Calu3 (cell line): Measurements from ENCODE around the gene LOXL4. TPM values are rescaled to one million over a fixed set of nuclear protein-coding genes. Genes with fewer than 3 reads are reported as not detected.

Experiments used
- BruUV-seq: library from RNA; stranded (reverse); fragments of 400-500 nt; replicated peaks from 2 replicates; lab custom pipeline; 2021; lab: Mats Ljungman, UMichigan
- CTCF ChIA-PET: fragments of 300-600 bp; sonication (Branson Sonifier 250); formaldehyde crosslinking; loops from one replicate; lab custom pipeline; 2022; ENCODE audit warnings: antibody characterized with exemption; lab: Charles Lee
- DNase-seq: peaks from one replicate; pipeline ENCODE4 v3.0.0; 2022
- H3K27ac Mint-ChIP-seq: one replicate; pipeline ENCODE4 v1.8.0; 2022; ENCODE audit warnings: mixed read lengths; ENCODE audit not compliant: unreplicated experiment
- H3K27me3 Mint-ChIP-seq: one replicate; pipeline ENCODE4 v1.8.0; 2022; ENCODE audit warnings: mixed read lengths; ENCODE audit not compliant: unreplicated experiment
- H3K36me3 Mint-ChIP-seq: one replicate; pipeline ENCODE4 v1.8.0; 2022; ENCODE audit warnings: mild to moderate bottlenecking, moderate library complexity, mixed read lengths; ENCODE audit not compliant: insufficient read depth, unreplicated experiment
- H3K4me1 Mint-ChIP-seq: one replicate; pipeline ENCODE4 v1.8.0; 2022; ENCODE audit warnings: mild to moderate bottlenecking, low read depth, mixed read lengths; ENCODE audit not compliant: unreplicated experiment
- H3K4me3 Mint-ChIP-seq: one replicate; pipeline ENCODE4 v1.8.0; 2022; ENCODE audit warnings: mild to moderate bottlenecking, low read depth, moderate library complexity, mixed read lengths; ENCODE audit not compliant: unreplicated experiment
- H3K9me3 Mint-ChIP-seq: one replicate; pipeline ENCODE4 v1.8.0; 2022; ENCODE audit warnings: low read depth, mixed read lengths; ENCODE audit not compliant: unreplicated experiment
- intact Hi-C: fragments of 100-400 bp; cut with micrococcal nuclease; formaldehyde crosslinking; loops from one replicate; pipeline ENCODE4 v1.10.0; 2022; ENCODE audit not compliant: unreplicated experiment
- total RNA-seq: library from RNA; stranded (reverse); gene quantifications from 2 replicates; pipeline ENCODE4 v1.2.3, GENCODE V29; 2022
- TF ChIP-seq, protein P1 (sequence below): fragments of 200-600 bp; IDR thresholded peaks from one replicate; pipeline ENCODE4 v1.8.0; 2022; ENCODE audit warnings: antibody characterized with exemption; ENCODE audit not compliant: unreplicated experiment

LOXL4 gene
- total RNA-seq, 1 experiment from 2014 or later, result 2.2 TPM

DNA sequence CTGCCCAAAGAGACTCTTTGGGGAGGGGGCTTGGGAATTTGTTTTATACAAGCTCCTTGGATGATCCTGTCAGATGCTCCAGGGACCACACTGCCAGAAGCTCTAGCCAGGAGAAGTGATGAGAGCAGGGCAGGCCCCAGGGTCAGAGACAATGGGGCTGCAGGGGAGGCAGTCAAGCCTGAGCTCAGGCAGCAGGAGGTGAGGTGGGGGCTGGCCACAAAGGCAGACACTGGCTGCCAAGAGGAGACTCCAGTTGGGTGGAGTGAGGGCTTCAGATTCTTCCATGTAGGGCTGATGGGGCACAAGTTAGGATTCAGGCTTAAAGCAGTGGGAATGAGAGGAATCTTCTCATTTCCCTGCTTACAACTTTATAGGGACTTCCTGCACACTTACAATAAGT, 35.6 kb upstream of the LOXL4 start:
- TF ChIP-seq, protein P1, sequence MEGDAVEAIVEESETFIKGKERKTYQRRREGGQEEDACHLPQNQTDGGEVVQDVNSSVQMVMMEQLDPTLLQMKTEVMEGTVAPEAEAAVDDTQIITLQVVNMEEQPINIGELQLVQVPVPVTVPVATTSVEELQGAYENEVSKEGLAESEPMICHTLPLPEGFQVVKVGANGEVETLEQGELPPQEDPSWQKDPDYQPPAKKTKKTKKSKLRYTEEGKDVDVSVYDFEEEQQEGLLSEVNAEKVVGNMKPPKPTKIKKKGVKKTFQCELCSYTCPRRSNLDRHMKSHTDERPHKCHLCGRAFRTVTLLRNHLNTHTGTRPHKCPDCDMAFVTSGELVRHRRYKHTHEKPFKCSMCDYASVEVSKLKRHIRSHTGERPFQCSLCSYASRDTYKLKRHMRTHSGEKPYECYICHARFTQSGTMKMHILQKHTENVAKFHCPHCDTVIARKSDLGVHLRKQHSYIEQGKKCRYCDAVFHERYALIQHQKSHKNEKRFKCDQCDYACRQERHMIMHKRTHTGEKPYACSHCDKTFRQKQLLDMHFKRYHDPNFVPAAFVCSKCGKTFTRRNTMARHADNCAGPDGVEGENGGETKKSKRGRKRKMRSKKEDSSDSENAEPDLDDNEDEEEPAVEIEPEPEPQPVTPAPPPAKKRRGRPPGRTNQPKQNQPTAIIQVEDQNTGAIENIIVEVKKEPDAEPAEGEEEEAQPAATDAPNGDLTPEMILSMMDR, result no peak
- no peak for DNase-seq
- no peaks in the 10 kb centered on the region for H3K9me3 Mint-ChIP-seq
- H3K4me1 Mint-ChIP-seq, result peaks cover 4% of the 10 kb centered on the region
- BruUV-seq, result no TSS peak
- H3K27me3 Mint-ChIP-seq, result peaks cover 18% of the 10 kb centered on the region
- H3K27ac Mint-ChIP-seq, result no peak overlapping the region
- CTCF ChIA-PET, result no interaction called here
- intact Hi-C loops, result no loop called here
- peaks cover 4% of the 10 kb centered on the region for H3K36me3 Mint-ChIP-seq
- no peak overlapping the region for H3K4me3 Mint-ChIP-seq

DNA sequence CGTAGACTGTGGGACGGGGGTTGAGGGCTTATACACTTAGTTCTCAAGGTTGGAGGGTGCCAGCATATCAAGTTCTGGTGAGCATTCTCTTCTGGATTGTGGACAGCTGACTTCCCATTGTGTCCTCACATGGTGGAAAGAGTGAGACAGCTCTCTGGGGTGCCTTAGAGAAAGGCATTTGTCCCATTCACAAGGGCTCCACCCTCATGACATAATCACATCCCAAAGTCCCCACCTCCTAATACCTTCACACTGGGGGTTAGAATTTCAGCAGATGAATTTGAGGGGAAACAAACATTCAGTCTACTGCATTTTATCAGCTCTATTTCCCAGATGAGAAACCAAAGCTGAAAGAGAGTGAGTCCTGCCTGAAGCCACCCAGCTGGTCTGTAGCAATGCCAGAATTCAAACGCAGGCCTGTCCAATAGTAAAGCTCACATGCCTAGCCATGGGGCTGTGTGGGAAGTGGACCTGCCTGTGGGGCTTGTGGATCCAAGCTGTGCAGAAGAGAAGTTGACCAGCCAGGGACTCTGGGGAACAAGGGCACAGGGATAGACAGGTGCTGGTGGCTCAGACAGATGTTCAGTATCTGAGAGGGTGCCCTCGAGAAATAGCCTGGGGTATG, 34.9 kb upstream of the LOXL4 start:
- no peak overlapping the region for H3K27ac Mint-ChIP-seq
- no peaks in the 10 kb centered on the region for H3K9me3 Mint-ChIP-seq
- DNase-seq, result no peak
- H3K36me3 Mint-ChIP-seq, result peaks cover 4% of the 10 kb centered on the region
- no peak overlapping the region for H3K4me3 Mint-ChIP-seq
- CTCF ChIA-PET, result no interaction called here
- TF ChIP-seq, protein P1, result no peak
- H3K27me3 Mint-ChIP-seq, result peaks cover 24% of the 10 kb centered on the region
- no peaks in the 10 kb centered on the region for H3K4me1 Mint-ChIP-seq
- BruUV-seq, result no TSS peak
- intact Hi-C loops, result no loop called here

DNA sequence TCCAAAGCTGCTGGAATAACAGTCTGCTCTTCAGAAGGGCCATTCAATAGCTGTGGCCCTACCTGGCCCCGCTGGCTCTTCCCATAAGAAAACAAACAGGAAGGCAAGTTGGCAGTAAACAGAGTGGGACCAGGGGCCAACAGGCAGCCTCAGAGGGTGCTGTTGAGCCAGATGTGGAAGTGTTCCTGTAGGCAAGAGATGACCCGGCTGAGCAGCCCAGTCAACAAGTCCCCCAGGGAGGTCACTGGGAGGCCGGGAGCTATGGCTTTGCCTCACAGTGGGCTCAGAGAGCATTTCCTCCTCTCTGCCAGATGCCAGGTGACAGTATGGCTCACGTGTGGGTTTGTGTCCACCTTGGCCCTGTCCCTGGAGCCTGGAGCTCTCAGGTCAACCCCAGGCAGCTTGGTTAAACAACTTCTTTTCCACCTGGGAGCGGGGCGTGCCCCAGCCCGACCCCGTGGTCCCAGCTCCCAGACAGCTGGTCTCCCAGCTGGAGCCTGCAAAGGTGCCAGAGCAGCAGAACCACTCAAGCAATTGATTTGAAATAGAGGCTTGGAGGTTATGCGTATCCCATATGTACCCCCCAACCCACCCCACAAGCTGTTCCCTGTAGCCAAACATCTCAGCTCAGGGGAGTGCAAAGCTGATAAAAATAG, 33.8 kb upstream of the LOXL4 start:
- no peak for DNase-seq
- no peak overlapping the region for H3K4me3 Mint-ChIP-seq
- CTCF ChIA-PET, result no interaction called here
- intact Hi-C loops, result no loop called here
- no peaks in the 10 kb centered on the region for H3K4me1 Mint-ChIP-seq
- no peak overlapping the region for H3K27ac Mint-ChIP-seq
- peaks cover 4% of the 10 kb centered on the region for H3K36me3 Mint-ChIP-seq
- H3K27me3 Mint-ChIP-seq, result peaks cover 24% of the 10 kb centered on the region
- no TSS peak for BruUV-seq
- TF ChIP-seq, protein P1, result no peak
- no peaks in the 10 kb centered on the region for H3K9me3 Mint-ChIP-seq

DNA sequence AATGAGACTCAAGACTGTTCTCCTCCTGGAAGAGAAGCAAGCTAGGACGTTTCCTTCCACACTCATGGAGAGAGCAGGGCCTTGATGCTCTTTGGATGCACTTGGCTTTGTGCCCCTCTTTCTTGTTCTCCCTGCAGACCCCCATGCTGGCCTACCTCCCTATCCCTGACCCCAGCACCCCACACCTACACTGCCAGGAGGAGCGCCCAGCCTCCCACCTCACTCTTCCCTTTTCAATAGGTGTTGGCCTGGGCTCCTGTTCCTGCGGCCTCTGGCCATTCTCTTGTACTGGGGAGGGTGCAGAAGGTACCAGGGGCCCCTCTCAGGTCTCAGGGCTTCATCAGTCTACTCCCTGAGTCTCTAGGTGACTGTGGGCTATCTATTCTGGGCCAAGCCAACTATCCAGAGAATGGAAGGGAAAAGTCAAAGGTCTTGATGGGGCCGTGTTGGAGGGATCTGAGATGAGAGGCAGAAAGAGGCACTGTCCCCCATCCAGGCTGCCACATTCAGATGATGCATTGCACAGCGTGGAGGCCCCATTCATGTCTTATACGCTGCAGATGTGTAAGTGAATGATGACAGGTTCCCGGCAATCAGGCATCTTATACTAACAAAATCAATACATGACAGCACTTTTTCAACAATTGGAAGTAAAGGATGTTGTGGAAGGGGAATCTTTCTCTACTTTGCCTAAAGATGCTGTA, 32.7 kb upstream of the LOXL4 start:
- H3K36me3 Mint-ChIP-seq, result peaks cover 4% of the 10 kb centered on the region
- H3K4me3 Mint-ChIP-seq, result no peak overlapping the region
- no peak overlapping the region for H3K27ac Mint-ChIP-seq
- peaks cover 5% of the 10 kb centered on the region for H3K4me1 Mint-ChIP-seq
- no peak for DNase-seq
- peaks cover 24% of the 10 kb centered on the region for H3K27me3 Mint-ChIP-seq
- TF ChIP-seq, protein P1, result no peak
- BruUV-seq, result no TSS peak
- no peaks in the 10 kb centered on the region for H3K9me3 Mint-ChIP-seq
- intact Hi-C loops, result no loop called here
- CTCF ChIA-PET, result no interaction called here
